ENCODE measurements around the gene SPTBN5. TPM values are rescaled to one million over a fixed set of nuclear protein-coding genes. Genes with fewer than 3 reads are reported as not detected.

The SPTBN5 gene
- total and polyA plus RNA-seq, 4 donors, result 1.6 to 3.5 (median 1.9) TPM

- Histone ChIP-seq H3K9me3 (ENCODE audit: control insufficient read depth in 4 of 4, insufficient read depth in 3 of 4, low read length in 3 of 4) (no peaks in the 10 kb centered on the region), H3K27me3 (ENCODE audit: control insufficient read depth in 3 of 3, insufficient read depth in 3 of 3, low read length in 2 of 3) (no peaks in the 10 kb centered on the region), H3K4me3 (no peak overlapping the region), H3K27ac (ENCODE audit: low read depth in 1 of 2, low read length in 1 of 2) (no peak overlapping the region), H3K9ac (ENCODE audit: insufficient read depth in 1 of 2, low read length in 2 of 2) (no peak overlapping the region), H3K36me3 (ENCODE audit: control insufficient read depth in 4 of 4, insufficient read depth in 4 of 4, low read length in 4 of 4) (peaks cover 0 to 10% (median 4%) of the 10 kb centered on the region in 4 donors), H3K4me1 (ENCODE audit: control insufficient read depth in 5 of 5, insufficient read depth in 5 of 5, low read length in 5 of 5) (peaks cover 0 to 6% (median 0%) of the 10 kb centered on the region in 5 donors)
- TF ChIP-seq, protein P1, sequence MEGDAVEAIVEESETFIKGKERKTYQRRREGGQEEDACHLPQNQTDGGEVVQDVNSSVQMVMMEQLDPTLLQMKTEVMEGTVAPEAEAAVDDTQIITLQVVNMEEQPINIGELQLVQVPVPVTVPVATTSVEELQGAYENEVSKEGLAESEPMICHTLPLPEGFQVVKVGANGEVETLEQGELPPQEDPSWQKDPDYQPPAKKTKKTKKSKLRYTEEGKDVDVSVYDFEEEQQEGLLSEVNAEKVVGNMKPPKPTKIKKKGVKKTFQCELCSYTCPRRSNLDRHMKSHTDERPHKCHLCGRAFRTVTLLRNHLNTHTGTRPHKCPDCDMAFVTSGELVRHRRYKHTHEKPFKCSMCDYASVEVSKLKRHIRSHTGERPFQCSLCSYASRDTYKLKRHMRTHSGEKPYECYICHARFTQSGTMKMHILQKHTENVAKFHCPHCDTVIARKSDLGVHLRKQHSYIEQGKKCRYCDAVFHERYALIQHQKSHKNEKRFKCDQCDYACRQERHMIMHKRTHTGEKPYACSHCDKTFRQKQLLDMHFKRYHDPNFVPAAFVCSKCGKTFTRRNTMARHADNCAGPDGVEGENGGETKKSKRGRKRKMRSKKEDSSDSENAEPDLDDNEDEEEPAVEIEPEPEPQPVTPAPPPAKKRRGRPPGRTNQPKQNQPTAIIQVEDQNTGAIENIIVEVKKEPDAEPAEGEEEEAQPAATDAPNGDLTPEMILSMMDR (IDR thresholded peaks at IDR 0.05; ENCODE audit: control extremely low read depth, extremely low read depth), result no peak
- 59 to 64% methylated on average over 8 of the region's 8 CpGs for WGBS, 2 donors
- ATAC-seq (ENCODE audit: insufficient read depth, low FRiP score), result no peak
- DNase-seq, result no peak
These were observed 88.8 kb downstream of the SPTBN5 start for GRCh38 chr15:41804916-41805666.

- Histone ChIP-seq H3K9ac (ENCODE audit: insufficient read depth in 1 of 2, low read length in 2 of 2) (no peak overlapping the region), H3K27me3 (ENCODE audit: control insufficient read depth in 3 of 3, insufficient read depth in 3 of 3, low read length in 2 of 3) (no peaks in the 10 kb centered on the region), H3K4me3 (no peak overlapping the region), H3K36me3 (ENCODE audit: control insufficient read depth in 4 of 4, insufficient read depth in 4 of 4, low read length in 4 of 4) (peaks cover 0 to 12% (median 4%) of the 10 kb centered on the region in 4 donors), H3K4me1 (ENCODE audit: control insufficient read depth in 5 of 5, insufficient read depth in 5 of 5, low read length in 5 of 5) (peaks cover 0 to 6% (median 0%) of the 10 kb centered on the region in 5 donors), H3K27ac (ENCODE audit: low read depth in 1 of 2, low read length in 1 of 2) (no peak overlapping the region), H3K9me3 (ENCODE audit: control insufficient read depth in 4 of 4, insufficient read depth in 3 of 4, low read length in 3 of 4) (no peaks in the 10 kb centered on the region)
- ATAC-seq (ENCODE audit: insufficient read depth, low FRiP score), result no peak
- DNase-seq, result no peak
- TF ChIP-seq, protein P1 (IDR thresholded peaks at IDR 0.05; ENCODE audit: control extremely low read depth, extremely low read depth), result no peak
- 96% methylated on average over 2 of the region's 2 CpGs for WGBS, 2 donors
These were observed 89.5 kb downstream of the SPTBN5 start for GRCh38 chr15:41804361-41804760.

DNA sequence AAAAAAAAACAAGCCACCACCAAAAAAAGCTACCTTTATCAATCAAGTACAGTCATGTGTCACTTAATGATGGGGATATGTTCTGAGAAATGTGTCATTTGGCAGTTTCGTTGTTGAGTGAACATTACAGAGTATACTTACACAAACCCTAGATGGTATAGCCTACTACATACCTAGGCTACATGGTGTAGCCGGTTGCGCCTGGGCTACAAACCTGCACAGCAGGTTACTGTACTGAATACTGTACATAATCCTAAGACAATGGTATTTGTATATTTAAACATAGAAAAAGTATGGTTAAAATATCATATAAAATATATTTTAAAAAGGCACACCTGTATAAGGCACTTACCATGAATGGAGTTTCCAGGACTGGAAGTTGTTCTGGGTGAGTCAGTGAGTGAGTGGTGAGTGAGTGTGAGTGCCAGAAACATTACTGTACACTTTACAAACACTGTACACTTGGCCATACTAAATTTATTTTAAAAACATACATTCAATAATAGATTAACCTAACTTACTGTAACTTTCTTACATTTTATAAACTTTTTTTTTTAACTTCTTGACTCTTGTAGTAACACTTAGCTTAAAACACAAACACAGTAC lies 91.9 kb downstream of the SPTBN5 start:
- Histone ChIP-seq H3K4me1 (ENCODE audit: control insufficient read depth in 5 of 5, insufficient read depth in 5 of 5, low read length in 5 of 5) (peaks cover 0 to 9% (median 6%) of the 10 kb centered on the region in 5 donors), H3K36me3 (ENCODE audit: control insufficient read depth in 4 of 4, insufficient read depth in 4 of 4, low read length in 4 of 4) (peaks cover 0 to 12% (median 3%) of the 10 kb centered on the region in 4 donors), H3K9ac (ENCODE audit: insufficient read depth in 1 of 2, low read length in 2 of 2) (no peak overlapping the region), H3K27ac (ENCODE audit: low read depth in 1 of 2, low read length in 1 of 2) (no peak overlapping the region), H3K9me3 (ENCODE audit: control insufficient read depth in 4 of 4, insufficient read depth in 3 of 4, low read length in 3 of 4) (no peaks in the 10 kb centered on the region), H3K4me3 (no peak overlapping the region), H3K27me3 (ENCODE audit: control insufficient read depth in 3 of 3, insufficient read depth in 3 of 3, low read length in 2 of 3) (no peaks in the 10 kb centered on the region)
- no peak for ATAC-seq (ENCODE audit: insufficient read depth, low FRiP score)
- 94 to 99% methylated on average over 3 of the region's 3 CpGs for WGBS, 2 donors
- TF ChIP-seq, protein P1 (IDR thresholded peaks at IDR 0.05; ENCODE audit: control extremely low read depth, extremely low read depth), result no peak
- no peak for DNase-seq

Measured in lung (tissue), 12 donors.